HG03565 (cell line): ENCODE data around the gene GUCY1A1.

Experiments used
- ATAC-seq: cut with Tn5 transposase; IDR thresholded peaks from one replicate; pipeline ENCODE4 v1.9.1; 2021; ENCODE audit warnings: mild to moderate bottlenecking, moderate library complexity; ENCODE audit not compliant: unreplicated experiment

Gene GUCY1A1

GRCh38 chr4:155657985-155658680 is 8.5 kb upstream of the GUCY1A1 start:
- no peak for ATAC-seq

DNA sequence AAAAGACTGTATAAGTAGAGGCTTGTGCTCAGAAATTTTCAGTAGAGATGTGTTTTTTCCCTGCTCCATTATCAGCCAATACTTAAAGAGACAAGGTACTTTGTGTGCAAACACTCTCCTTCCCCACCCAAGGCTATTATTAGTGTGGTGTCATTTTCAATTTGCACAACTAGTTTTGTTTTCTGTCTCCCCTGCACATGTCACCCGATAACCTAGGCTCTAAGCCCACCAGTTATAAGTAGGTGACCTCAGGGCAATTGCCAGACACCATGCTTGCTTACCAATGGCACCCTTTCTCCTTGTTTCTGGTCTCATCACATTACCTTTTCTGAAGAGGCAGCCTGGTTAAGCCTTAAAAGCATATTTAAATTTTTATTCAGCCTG is 8.0 kb upstream of the GUCY1A1 start:
- no peak for ATAC-seq

DNA sequence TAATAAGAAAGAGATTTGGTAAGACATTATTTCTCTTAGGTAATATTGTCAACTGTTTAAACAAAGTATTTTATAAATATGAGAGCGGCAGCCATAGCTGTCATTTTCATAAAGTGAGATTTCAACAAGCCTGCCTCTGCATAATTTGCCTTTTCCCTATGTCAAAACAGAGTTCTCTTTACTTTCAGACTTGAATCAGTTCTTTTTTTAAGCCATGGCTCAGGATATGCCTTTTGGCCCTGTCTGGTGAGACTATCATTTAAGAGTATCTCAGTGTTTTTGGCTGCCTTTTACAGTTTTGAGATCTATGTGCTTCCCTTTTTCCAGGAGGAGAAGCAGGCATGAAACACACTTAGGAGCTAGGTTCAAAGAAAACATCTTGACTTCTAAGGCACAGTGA is 7.5 kb upstream of the GUCY1A1 start:
- no peak for ATAC-seq

DNA sequence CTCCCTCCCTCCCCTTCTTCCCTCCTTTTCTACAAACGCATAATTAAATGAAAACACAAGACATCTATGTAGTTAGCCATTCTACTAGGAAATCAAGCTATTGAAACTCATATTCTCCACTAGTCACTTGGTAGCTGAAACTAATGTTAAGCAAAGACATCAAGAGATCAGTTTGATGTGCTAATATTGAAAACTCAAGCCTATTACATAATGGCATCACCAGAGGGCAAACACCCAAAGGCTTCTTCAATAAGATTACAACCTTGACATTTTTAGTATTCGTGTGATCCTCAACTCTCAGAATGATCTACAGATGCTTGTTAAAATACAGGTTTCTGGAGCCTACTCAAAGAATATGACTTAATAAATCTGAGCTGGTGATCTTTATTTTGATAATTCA is 6.2 kb upstream of the GUCY1A1 start:
- ATAC-seq, result no peak

- ATAC-seq, result no peak
Observed at GRCh38 chr4:155665054-155665453, 1.6 kb upstream of the GUCY1A1 start.

GRCh38 chr4:155667222-155667567 is 547 bp downstream of the GUCY1A1 start:
- ATAC-seq, result peak; percentile 33

DNA sequence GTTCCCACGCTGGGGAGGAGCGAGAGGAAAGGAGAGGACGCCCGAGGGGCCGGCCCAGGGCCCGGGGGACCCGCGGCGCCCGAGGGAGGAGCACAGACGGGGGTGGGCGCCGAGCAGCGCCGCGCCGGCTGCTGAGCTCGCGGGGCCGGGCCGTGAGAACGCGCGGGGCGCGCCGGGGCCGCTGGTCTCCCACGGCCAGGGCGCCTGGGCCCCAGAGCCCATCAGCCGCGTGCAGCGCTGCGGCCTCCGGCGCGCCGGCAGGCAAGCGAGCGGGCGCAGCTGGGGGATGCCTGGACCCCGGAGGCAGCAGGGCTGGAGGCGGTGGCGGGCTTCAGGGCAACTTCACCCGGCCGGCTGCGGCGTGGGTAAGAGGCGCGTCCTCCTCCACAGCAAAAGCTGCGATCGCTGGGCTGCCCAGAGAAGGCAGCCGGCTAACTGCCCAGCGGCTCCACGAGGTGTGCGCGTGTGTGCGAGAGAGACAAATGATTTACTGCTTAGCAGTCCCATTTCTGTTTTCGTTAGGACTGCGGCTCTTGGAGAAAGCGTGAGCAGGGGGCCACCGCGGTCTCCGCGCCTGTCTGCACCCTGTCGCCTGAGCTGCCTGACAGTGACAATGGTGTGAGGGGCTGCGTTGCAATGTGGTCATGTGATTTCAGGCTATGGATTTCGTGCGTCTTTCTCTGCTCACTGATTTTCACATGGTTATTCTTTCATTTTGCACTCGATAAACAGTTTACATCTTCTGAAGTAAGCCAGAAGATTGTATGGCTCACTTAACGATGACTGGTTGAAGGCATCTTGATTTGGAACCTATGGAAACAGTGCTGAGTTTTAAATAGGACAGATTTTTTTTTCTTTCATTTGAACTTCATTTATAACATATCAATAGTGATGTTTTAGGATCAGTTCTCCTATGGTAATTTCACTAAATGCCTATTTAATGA is 1.2 kb downstream of the GUCY1A1 start:
- ATAC-seq, result peak; percentile 41

DNA sequence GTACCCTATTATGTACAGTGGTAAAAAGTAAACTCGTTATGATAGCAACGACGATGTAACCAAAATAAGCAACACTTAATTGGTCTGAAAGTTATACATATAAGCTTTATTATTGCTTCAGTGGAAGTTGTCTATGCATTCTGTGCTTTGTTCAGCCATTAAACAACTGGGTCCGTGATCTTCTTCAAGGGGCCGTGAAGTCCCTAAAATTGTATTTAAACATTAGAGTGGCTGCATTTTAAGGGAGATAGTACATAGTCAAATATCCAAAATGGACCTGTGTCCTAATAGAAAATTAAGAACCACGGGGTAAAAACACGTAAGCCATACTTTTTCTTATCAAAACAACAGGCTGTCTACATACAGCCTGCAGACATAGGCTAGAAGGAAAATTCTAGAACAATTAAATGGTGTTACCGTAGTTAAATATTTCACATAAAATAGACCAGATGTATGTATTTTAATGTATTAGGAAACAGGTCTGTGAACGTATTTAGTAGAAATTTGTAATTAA is 2.1 kb downstream of the GUCY1A1 start:
- no peak for ATAC-seq

- no peak for ATAC-seq
Observed at GRCh38 chr4:155672342-155672741, 5.7 kb downstream of the GUCY1A1 start.

- no peak for ATAC-seq
Observed at GRCh38 chr4:155673453-155673979, 6.9 kb downstream of the GUCY1A1 start.

DNA sequence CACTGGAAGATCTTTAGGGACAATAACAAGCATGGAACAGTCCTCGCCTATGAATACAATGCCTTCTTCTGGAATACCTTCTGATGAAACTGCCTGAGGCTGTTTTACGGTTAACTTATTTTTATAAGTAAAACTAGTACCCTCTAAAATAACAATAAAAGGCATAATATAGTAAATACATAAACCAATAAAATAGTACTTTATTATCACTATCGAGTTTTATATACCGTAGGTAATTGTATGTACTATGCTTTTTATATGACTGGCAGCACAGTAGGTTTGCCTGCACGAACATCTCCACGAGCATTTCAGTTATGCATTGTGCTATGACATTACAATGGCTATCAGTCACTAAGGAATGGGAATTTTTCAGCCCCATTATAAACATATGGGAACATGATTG is 8.0 kb downstream of the GUCY1A1 start:
- no peak for ATAC-seq

DNA sequence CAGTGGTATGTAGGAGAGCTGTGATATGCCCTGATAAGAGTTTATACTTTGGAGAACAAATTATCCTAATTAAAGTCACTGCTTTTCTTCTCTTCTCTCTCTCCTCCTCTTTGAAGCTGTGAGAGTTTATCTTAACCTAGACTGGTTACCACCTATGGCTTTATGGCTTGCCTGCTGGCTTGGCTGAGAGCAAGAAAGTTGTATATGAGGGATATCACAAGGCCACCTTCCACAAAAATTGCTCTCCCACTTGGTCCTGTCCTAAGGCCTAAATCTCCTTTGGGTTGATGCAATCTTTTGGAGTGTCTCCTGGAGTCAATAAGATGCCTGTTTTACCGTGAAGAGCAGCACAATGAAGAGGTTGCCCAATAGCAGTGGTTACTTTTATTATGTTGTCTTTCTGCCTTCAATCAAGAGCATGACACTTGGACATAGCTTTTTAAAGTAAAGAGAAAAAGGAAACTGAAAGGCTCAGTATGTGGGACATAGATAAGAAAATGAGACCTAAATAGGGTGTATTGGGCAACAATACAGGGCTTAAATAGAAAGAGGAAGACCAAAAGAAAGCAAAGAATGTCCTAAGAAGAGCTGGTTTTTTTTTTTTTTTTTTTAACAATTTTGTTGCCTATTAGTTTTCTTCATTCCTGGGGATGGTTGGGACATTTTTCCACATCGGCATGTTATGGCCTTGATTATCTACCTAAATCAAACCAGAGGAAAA is 9.2 kb downstream of the GUCY1A1 start:
- ATAC-seq, result peak; percentile 69

DNA sequence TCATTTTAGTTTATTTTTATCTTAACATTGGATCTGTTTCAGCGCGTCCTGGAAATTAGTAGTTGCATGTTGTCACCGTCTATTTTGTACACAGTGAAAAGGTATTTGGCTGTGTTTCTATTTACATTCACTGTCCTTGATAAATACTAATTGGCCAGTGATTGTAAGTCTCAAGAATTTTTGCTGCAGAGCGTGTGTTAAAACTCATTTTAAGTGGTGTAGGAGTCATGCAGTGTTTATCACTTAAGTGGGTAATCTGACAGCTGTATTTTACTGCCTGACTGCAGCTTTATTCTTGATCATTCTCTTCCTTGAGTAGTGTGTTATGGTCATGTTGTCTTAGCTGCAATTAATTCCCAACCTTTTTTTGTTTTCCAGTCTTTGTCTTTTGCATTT is 9.8 kb downstream of the GUCY1A1 start:
- ATAC-seq, result no peak

- ATAC-seq, result no peak
Observed at GRCh38 chr4:155678011-155678410, 11.4 kb downstream of the GUCY1A1 start.

DNA sequence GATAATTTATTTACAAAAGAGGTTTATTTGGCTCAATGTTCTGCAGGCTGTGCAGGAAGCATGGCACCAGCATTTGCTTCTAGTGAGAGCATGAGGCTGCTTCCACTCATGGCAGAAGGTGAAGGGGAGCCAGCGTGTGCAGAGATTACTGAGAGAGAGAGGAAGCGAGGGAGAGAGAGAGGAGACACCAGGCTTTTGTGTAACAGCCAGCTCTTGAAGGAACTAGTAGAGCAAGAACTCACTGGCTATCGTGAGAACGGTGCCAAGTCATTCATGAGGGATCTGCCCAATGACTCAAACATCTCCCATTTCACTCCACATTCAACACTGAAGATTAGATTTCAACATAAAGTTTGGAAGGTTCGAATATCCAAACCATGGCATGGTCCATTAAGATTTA is 12.7 kb downstream of the GUCY1A1 start:
- ATAC-seq, result no peak

DNA sequence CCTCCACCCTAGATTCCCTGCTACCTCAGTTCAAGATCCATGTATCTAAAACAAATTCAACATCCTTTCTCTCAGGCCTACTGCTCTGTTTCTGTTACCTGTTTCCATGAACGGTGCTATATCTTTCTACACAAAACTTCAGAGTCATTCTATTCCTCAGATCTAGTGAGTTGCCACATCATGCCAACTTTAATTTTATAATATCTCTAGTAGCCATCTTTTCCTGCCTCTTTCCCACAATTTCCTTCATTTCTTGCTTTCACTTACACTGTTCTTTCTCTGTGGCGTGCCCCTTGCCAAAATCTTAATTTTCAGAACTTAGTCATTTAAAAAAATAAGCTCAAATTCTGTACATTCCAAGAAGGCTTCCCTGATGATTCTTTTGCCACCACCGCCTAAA is 15.2 kb downstream of the GUCY1A1 start:
- ATAC-seq, result no peak

- ATAC-seq, result no peak
Observed at GRCh38 chr4:155684423-155684822, 17.8 kb downstream of the GUCY1A1 start.

DNA sequence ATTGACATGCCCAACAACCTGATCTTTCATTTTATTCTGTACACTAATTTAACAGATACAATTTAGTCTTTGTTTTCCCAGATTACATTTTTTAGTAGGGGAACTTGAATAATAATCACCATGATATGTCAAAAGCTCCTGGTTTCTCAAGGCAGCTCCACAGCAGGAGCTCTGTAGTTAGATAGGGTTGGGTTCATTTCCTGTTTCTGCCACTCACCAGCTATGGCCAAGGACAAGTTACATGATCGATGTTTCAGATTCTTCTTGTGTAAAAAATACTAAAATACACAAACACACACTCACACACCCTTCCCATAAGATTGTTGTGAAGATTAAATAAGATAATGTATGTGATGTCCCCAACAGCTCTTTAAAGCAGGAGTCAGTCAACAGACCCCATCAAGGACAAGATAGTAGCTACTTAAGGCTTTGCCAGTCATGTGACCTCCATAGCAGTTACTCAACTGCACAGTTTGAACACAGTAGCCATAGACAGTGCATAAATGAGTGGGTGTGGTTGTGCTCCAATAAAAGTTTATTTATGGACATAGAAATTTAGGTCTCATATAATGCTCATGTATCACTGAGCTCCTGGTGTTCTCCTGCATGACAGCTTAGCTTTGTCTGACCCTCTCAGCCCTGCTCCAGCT is 18.4 kb downstream of the GUCY1A1 start:
- no peak for ATAC-seq

DNA sequence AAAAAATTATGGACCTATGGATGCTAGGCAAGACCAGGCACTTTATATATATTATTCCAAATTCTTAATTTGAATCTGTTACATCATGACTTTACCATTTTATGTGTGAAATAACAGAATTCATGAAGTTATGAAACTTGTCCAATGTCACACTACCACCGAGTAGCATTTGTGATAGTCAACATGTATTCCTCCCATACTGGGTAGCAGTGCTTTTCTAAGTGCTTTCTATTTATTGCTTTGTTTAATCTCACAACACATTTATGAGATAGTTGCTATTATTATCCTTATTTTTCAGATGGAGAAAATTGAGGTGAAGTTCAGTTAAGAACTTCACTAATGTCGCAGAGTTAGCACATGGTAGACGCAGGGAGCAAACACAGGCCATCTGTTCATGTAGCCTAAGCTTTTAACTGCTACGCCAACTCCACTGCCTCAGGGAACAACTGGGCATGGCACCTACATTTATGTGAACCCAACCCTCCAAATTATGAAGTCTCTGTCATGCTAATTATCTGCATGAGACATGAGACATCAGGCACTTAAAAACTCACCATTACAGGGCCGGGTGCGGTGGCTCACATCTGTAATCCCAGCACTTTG is 20.8 kb downstream of the GUCY1A1 start:
- no peak for ATAC-seq

- no peak for ATAC-seq
Observed at GRCh38 chr4:155688211-155688610, 21.6 kb downstream of the GUCY1A1 start.
